Cardiac septum (tissue), 1 donor: ENCODE results near the gene C9orf78. TPM values are rescaled to one million over a fixed set of nuclear protein-coding genes. Genes with fewer than 3 reads are reported as not detected.

Experiments used
- DNase-seq: peaks from one replicate; pipeline ENCODE4 v3.0.0-alpha.2; 2020; ENCODE audit warnings: low spot score
- intact Hi-C: fragments of 100-400 bp; cut with DNase I; formaldehyde crosslinking; loops from one replicate; pipeline ENCODE4 v1.14.0; 2022
- total RNA-seq: library from RNA; stranded (reverse); fragmentation: NEBNext Ultra II Directional; extraction: Animal tissue kit (Norgen Biotek cat#: 25700); gene quantifications from one replicate; pipeline ENCODE4 v1.2.1, GENCODE V29; 2021
- donor health status: DM: no; HTN: no; CAD: no.

C9orf78 gene
- total RNA-seq, 1 donor from 2014 or later = 30.7 TPM

DNA sequence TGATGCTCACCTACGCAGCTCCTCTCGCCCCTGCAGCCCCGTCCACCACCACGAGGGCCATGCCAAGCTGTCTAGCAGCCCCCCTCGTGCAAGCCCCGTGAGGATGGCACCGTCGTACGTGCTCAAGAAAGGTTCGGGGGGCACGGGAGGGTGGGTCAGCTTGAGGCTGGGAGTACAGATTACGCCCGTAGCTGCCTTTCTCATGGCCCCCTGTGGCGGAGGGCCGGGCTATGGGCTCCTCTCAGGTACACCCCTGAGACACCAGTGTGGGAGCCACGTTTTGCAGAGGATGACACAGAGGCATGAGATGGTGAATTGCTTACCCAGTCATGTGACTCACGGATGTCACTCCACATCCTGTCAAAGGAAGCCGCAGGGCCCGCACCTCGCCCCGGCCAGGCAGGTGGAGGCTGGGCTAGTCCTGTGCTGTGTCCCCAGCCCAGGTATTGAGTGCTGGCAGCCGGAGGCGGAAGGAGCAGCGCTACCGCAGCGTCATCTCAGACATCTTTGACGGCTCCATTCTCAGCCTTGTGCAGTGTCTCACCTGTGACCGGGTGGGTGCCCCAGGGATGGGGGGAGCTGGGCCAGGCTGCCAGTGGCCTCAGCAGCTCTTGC lies 33.9 kb upstream of the C9orf78 start:
- no peak for DNase-seq
- intact Hi-C loops = no loop called here

DNA sequence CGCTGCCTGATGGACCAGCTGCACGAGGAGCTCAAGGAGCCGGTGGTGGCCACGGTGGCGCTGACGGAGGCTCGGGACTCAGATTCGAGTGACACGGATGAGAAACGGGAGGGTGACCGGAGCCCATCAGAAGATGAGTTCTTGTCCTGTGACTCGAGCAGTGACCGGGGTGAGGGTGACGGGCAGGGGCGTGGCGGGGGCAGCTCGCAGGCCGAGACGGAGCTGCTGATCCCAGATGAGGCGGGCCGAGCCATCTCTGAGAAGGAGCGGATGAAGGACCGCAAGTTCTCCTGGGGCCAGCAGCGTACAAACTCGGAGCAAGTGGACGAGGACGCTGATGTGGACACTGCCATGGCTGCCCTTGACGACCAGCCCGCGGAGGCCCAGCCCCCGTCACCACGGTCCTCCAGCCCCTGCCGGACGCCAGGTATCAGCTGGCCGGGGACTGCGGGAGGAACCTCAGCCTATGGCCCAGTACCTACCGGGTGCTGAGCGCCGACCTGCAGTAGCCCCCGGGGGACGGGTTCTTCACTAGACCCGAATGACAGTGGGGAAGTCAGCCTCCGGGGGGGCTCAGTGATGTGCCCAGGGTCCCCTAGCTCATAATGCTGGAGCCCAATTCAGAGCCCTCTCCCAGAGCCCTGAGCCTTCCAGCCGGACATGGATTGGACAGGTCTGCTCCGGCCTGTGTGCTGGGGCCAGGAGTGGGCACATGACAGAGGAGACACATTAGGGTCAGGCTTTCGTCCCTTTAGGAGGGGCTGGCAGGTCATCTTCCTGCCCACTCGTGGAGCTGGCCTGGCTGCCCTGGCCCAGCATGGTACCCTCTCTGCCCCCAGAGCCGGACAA lies 33.2 kb upstream of the C9orf78 start:
- DNase-seq = no peak
- intact Hi-C loops = no loop called here

DNA sequence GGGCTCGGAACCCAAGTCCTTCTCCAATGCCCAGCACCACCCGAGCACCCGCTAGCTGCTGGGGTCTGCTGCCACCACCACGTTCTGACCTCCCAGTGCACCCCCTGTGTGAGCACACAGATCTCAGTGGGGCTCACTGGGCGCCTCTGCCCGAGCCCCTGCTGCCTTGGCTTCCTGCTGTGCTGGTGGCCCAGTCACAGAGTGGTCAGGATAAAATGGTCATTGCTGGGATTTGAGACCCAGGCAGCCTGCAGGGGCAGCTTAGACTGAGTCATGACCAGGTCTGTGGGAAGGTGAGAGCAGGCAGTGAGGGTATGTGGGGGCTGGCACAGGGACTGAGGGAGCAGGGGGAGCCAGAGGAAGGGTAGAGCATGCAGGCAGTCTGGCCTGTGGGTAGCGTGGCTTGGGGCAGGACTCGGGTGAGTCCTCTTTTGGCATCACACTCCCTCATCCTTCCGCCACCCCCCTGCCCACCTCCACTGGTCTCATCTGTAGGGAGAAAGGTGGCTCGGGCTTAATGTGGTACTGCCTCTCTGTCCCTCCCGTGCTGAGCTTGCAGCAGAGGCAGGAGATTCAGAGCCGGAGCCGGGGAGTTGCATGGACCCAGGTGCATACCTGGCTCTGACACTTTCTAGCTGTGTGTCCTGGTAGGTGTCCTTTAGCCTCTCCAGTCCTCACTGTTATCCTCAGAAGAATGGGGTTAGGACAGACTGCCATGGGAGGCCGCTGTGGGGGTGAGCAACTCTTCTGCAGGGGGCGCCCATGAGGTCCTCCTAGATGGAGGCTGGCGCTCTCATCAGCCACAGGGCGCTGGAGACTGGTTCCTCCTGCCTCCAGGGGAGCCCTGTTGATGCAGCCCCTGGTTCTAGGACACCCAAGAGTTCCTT lies 32.3 kb upstream of the C9orf78 start:
- intact Hi-C loops = no loop called here
- no peak for DNase-seq

DNA sequence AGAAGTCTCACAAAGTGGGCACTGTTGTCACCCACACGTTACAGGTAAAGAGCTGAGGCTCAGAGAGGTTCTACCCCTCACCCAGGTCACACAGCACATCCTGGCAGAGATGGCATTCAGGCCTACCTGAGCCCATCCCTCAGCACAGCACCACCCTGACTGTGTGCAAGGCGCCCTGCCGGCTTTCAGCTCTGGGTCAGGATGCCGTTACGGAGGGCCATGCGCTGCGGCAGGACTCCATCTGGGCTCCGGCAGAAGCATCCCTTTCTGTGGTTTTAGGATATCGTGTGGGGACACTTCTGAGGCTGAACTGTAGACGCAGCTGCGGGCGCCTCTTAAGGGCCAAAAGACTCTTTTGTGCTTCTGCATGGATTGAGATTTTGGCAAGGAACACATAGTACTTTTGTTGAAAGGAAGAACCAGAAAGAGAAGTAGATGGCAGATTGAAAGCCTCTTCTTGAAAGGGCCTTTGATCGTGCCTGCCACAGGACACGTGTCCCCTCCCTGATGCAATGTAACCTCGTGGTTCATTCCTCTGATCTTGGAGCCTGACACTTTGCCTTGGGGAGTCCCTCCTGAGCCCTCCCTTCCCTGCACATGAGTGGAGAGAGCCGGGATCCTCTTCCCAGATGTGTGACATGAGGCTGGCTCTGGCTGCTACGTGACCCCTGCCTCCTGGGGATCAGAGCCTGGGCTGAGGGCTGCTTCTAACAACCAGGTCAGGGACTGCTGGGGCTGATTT lies 31.5 kb upstream of the C9orf78 start:
- no peak for DNase-seq
- intact Hi-C loops = no loop called here

DNA sequence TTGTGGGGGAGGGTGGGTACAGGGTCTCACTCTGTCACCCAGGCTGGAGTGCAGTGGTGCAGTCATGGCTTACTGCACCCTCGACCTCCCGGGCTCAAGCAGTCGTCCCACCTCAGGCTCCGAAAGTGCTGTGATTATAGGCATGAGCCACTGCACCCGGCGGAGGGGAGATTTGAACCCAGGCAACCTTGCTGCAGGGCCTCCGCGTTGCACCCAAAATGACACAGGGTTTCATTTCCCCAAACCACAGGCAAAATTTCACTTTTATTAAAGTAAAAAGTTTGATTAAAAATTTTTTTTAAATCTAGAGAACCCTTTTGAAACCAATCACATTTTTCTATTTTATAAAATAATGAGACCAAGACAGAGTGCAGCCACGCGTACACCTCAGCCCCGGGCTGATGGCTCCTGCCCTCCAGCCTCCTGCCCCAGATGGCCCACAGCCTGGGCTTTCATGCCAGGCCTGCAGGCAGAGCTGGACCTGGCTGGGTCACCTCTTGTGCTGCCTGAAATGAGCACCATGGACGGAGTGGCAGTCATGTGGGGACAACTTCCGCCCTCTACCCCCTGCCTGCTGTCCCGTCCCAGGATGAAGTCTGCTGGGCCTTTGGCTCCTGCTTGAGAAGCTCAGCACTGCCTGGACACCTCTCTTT lies 30.7 kb upstream of the C9orf78 start:
- intact Hi-C loops = no loop called here
- no peak for DNase-seq

DNA sequence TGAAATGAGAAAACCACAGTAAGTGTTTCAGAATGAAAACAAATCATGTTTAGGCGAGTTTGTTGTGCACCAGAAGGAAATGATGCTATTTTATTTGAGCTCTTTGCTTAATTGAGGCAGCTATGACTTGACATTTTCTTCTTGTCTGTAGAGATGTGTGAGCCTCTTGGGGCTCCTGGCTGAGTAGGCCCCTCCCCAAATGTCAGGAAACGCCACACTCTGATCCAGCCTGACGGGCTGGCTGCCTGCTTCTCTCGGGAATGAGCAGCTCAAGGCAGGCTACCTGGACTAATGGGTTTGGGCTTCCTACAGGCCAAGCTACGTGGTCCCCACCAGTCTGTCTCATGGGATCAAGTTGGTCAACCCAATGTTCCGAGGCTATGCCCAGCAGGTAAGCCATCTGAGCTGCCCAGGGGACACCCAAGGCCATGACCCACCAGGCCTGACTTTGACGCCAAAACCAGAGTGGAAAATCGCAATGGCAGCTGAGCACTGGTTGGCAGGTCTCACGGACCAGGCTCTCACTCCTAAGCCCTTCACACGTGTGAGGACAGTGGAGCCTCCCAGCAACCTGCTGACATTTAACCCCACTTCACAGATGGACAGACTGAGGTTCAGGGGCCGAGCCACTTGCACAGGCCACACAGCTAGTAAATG lies 30.0 kb upstream of the C9orf78 start:
- intact Hi-C loops = no loop called here
- DNase-seq = no peak

DNA sequence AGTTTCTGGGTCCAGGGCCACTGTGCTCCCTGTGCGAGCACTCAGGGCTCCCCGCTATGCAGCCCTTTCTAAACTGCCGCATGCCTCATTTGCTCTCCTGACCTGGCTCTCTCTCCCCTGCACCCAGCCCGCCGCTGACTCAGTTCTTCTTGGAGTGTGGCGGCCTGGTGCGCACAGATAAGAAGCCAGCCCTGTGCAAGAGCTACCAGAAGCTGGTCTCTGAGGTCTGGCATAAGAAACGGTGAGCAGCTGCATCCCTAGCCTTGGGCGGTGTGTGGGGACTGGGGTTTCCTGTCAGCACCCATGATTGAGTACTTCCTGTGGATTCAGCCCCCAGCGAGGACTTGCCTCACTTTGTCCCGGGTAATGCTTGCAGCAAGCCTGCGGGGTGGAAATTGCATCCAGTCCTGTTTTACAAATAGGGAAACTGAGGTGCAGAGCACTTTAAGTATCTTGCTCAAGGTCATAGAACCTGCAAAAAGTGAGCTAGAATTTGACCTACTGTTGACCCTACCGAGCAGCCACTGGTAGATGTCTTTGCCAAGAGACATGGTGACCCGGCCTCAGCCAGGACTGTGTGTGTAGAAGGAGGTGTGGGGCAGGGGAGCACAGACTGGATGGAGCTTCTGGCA lies 28.1 kb upstream of the C9orf78 start:
- intact Hi-C loops = no loop called here
- DNase-seq = no peak

DNA sequence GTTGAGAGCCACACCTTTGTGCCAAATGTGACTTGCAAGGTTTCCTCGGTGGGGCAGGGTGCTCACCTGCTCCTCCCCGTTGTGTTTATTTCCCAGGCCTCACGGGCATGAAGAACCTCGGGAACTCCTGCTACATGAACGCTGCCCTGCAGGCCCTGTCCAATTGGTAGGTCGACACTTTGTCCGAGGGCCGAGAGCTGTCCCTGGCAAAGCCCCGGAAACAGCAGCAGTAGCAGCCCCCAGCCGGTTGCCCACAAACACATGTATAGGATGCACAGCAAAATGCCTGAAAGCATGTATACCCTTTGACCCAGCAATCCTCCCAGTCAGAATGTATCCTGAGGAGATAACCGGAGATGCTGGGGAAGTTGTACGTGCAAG lies 26.4 kb upstream of the C9orf78 start:
- DNase-seq = no peak
- intact Hi-C loops = no loop called here

DNA sequence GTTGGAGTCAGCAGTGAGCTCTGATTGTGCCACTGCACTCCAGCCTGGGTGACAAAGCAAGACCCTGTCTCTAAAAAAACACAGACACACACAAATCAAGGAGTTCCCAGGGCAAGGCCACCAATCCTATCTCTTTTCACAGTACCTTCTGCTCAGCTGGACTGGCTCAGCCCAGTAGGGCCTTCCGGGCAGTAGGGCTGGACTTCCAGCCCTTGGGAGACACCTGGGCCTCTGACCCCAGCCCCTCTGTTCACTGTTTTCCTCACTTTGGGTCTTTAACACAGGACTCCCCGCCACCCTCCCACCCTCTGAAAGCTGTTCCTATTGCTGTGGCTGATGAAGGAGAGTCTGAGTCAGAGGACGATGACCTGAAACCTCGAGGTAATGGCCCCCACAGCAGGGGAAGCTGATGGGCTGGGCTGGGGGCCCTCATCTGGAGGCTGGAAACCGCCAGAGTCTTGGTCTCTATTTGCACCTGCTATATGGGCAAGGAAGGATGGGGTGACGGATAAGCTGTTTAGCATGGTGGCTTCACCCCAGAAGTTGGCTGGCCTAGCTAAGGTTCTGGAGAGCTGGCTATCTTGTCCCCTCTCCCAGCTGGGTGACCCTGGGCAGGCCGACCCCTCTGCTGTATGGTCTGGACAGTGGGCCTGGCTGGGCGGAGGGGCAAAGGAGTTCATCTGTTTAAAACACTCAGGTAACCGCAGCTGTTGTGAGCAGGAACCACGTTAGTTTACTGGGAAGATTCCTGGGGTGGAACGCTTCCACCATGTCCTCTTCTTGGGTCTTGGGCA lies 25.8 kb upstream of the C9orf78 start:
- DNase-seq = no peak
- intact Hi-C loops = no loop called here

DNA sequence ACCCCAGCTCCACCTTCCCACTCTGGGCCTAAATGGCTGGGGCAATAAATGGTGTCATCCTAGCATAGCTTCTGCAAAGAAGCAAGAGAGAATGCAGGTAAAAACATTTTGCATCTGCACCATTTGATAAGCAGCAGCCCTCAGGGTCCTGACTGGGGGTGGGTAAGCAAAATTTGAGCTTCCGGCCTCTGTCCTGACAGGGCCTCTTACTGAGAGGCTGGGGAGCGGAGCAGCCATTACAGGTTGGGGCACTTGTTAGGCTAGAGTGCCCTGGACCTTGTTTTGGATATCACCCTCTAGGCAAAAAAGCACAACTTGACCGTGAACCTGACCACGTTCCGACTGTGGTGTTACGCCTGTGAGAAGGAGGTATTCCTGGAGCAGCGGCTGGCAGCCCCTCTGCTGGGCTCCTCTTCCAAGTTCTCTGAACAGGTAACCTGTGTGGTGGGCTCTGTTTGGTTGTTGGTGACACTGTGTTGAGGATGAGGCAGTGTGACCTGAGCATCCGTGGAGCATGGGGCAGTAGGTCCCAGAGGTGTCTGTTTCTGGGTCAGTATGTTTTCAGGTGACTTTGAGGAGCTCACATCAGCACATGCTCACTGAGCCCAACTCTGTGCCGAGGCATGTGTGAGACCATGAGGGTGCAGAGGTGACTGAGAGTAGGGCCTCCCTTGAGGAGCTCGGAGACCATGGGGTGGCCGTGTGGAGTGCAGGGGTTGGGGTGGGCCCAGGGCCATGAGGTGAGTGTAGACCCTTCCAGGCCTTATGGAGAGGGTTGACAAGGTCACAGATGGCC lies 23.3 kb upstream of the C9orf78 start:
- DNase-seq = no peak
- intact Hi-C loops = no loop called here

DNA sequence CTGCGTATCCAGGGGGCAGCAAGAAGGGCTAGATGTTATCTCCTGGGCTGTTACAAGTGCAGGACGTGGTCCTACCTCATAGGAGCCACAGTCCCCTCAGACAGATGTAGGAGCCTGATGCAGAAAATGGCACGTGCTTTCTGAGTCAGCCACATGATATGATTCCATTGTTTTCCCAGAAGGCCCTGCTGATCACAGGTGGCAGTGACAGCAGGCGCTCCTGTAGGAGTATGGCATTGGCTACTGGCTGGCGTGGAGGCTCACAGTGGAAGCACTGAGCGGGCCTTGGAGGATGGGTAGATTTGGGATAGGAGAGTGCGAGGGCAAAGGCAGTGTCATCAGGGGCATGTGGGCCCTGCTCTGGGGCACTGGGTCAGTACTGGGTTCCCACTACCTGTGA lies 22.1 kb upstream of the C9orf78 start:
- DNase-seq = no peak
- intact Hi-C loops = no loop called here

DNA sequence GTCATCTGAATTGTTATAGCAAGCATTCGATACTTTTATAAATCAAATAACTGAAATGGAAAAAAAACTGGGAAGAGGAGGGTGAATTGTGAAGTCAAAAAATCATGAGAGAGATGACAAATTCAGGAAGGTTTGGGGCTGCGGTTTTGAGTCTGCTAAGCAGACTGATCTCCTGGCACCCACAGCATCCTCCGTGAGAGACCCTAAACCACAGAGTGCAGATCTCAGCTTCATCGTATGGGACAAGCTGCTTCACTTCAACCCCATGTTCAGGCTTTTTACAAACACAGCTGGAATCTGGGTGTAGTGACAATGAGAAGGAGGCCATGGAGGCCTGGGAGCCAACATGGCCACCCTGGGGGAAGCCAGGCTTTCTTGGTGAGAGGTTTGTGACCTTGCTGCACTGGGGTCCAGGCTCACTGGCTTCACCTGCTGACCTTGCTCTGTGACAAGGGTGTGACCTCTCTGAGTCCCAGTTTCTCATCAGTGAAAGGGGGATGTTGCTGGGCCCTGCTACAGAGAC lies 19.6 kb upstream of the C9orf78 start:
- intact Hi-C loops = no loop called here
- no peak for DNase-seq

DNA sequence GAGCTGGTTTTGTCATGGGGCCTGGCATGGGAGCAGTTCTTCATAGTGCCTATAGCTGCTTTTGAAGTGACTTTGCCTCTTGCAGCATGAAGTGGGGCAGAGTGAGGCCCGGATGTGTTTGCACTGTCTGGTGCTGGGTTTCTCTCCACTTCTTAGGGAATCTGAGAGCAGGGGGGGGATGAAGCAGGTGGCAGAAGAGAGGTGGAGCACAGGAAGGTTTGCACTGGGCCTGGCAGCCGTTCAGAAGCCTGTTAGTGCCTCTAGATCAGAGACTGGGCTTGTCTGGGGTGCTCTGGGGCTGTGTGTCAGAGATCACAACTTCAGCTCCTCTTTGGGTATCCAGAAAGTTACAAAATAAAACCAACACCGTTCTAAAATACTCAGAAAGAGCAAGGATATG lies 18.5 kb upstream of the C9orf78 start:
- intact Hi-C loops = no loop called here

DNA sequence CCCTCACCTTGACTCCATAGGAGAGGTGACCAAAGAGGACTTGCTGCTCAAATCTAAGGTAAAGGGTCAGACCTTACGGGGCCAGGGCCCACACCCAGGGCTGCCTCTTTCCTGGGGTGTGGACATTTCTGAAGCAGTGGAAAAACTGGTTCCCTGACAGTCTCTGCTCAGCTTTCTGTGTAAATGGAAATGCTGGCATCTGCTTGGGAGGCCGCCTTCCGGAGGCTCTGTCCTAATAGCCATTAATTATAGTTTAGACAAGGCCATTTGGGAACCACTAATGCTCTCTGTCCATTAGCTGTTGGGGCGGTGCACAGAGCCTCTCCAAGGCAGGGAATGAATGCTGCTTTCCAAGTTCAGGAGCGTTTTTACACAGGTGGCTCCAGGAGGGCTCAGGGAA lies 17.5 kb upstream of the C9orf78 start:
- intact Hi-C loops = no loop called here
- no peak for DNase-seq

More for the DNA sequence above, 18.5 kb upstream of the C9orf78 start:
- no peak for DNase-seq

DNA sequence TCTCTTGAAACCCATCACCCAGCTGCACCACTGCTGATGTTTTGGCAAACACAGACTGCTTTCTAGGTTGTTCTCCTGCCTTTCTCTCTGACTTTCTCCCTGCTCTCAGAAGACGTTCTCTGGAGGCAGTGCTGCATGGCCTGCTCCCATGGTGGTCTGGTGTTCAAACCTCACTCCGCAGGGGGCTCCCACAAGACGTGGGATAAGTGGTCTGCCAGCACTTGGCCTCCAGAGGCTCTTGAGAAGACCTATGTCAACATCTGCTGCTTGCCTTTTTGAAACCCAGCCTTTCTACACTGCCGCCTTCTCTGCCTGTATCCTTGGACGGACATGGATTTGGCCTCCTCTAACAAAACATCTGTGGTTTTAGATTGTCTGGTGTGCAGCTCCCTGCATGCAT lies 16.7 kb upstream of the C9orf78 start:
- no peak for DNase-seq
- intact Hi-C loops = no loop called here

DNA sequence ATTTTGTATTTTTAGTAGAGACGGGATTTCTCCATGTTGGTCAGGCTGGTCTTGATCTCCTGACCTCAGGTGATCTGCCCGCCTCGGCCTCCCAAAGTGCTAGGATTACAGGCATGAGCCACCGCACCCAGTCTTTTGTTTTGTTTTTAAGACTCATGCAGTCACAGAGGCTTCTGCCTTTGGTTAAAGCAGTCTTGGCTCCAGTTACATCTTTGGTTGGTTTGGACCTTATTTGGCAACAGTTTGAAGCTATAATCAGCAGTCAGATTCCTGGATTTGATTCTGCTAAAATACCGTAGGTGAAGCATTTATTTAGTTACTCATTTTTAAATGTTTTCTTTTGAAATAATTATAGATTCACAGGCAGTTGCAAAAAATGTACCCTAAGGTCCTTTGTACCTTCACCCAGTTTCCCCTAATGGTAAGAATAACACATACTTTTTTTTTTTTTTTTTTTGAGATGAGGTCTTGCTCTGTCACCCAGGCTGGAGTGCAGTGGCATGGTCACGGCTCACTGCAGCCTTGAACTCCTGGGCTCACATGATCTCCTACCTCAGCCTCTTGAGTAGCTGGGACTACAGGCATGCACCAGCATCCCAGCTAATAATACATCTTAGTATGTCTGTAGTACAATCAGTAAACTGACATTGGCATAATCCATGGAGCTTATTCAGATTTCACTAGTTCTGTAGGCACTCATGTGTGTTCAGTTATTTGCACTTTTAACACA lies 15.9 kb upstream of the C9orf78 start:
- intact Hi-C loops = no loop called here
- no peak for DNase-seq
